ENCODE measurements around the gene DCAF11. TPM values are rescaled to one million over a fixed set of nuclear protein-coding genes. Genes with fewer than 3 reads are reported as not detected.
A peak's percentile ranks its signal among the peaks of the same experiment; 100 is the strongest.

Gene DCAF11
- total and polyA plus RNA-seq, 2 of the 13 experiments (the other 11 are each of a cell fraction or from before 2014, with no cell fraction given), result 150 to 257 TPM

DNA sequence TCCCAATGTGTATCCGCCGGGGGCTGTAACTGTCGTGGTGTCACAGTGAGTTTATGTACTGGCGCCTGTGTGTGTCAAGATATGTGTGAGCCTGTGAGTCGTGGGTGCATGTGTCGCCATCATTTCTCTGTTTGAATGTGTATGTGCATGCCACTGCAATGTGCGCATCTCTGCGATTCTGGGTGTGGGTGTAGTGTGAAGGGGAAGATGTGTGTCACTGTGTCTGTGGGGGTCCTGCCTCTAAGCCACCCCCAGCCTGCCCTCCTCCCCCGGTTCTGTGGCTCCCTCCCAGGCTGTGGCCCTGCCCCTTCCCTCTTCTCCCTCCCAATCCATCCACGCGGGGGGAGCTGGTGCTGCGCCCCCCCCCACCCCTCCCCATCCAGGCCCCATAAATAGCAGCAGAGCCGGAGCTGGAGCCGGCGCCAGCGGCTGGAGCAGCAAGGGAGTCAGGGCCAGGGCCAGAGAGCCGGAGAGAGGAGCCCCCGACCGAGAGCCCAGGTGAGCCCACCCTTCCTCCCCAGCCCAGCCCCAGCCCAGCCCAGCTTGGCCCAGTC, 43.4 kb upstream of the DCAF11 start, which contains the start of gene CPNE6:
CPNE6 (plus strand) TSS at position 419 of the 554 bp plus-strand sequence. CDS start 1,375 bp downstream, outside the sequence.
- ChIA-PET CTCF (ENCODE audit: low intra/inter-chr PET ratio, low total read pairs) (no interaction called here), POLR2A (interaction anchor here (0.8 to 8.3 kb wide), 5 partner anchors 9 to 44 kb away, joined by 3 to 68 read pairs (median 3); partner anchors contain the start of genes DCAF11, NRL and PCK2)
- Histone ChIP-seq H3K9ac (ENCODE audit: insufficient read depth, low read depth, low read length) (no peak within 1 kb of the TSS), H2AFZ (ENCODE audit: low read length) (no peak within 1 kb of the TSS), H3K27me3 (ENCODE audit: control insufficient read depth in 1 of 2, insufficient read depth in 2 of 2, low read length in 2 of 2) (peaks cover 13 to 56% of the 10 kb centered on the region in 2 experiments; a peak in 4 of 5 replicates), H3K4me2 (ENCODE audit: low read depth, low read length) (no peak within 1 kb of the TSS), H4K20me1 (ENCODE audit: insufficient read depth, low read length) (no peaks in the 10 kb centered on the region), H3K36me3 (replicated peaks in 1 of 2; ENCODE audit: control insufficient read depth in 1 of 2, insufficient read depth in 2 of 2, low read length in 2 of 2) (no peaks in the 10 kb centered on the region), H3K4me1 (ENCODE audit: insufficient read depth, low read length) (peaks cover 55% of the 10 kb centered on the region), H3K27ac (ENCODE audit: extremely low read length, insufficient read depth, low read length) (no peak within 1 kb of the TSS), H3K4me3 (replicated peaks in 1 of 3; ENCODE audit: insufficient read depth in 1 of 3, low read depth in 2 of 3, low read length in 3 of 3) (no peak within 1 kb of the TSS), H3K79me2 (ENCODE audit: insufficient read depth, low read length) (no peaks in the 10 kb centered on the region), H3K9me3 (ENCODE audit: low read length) (no peaks in the 10 kb centered on the region)
- in situ Hi-C loops (cut with HindIII; ENCODE audit: extremely low pct_ligation_motif_present, low pct_unique_long_range_greater_than_20kb) (no loop called here), intact Hi-C loops (cut with micrococcal nuclease; ENCODE audit: unreplicated experiment) (no loop called here)
- WGBS (ENCODE audit: low lambda C conversion rate), result 46% methylated on average over 19 of the region's 19 CpGs
- no peak for DNase-seq (ENCODE audit: low spot score)
- TF ChIP-seq SRF (IDR thresholded peaks at IDR 0.05; ENCODE audit: low read depth, low read length), result no peak
- TF ChIP-seq, protein P1, sequence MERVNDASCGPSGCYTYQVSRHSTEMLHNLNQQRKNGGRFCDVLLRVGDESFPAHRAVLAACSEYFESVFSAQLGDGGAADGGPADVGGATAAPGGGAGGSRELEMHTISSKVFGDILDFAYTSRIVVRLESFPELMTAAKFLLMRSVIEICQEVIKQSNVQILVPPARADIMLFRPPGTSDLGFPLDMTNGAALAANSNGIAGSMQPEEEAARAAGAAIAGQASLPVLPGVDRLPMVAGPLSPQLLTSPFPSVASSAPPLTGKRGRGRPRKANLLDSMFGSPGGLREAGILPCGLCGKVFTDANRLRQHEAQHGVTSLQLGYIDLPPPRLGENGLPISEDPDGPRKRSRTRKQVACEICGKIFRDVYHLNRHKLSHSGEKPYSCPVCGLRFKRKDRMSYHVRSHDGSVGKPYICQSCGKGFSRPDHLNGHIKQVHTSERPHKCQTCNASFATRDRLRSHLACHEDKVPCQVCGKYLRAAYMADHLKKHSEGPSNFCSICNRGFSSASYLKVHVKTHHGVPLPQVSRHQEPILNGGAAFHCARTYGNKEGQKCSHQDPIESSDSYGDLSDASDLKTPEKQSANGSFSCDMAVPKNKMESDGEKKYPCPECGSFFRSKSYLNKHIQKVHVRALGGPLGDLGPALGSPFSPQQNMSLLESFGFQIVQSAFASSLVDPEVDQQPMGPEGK (CRISPR knock-in tag; IDR thresholded peaks at IDR 0.05), result peak; percentile 33
- ATAC-seq, result no peak
- no TSS peak for BruUV-seq (replicated peaks)
- FAIRE-seq, result no peak

GRCh38 chr14:24071836-24072430, 42.6 kb upstream of the DCAF11 start:
- no peaks in the 10 kb centered on the region for H4K20me1 ChIP-seq (ENCODE audit: insufficient read depth, low read length)
- CTCF ChIA-PET (ENCODE audit: low intra/inter-chr PET ratio, low total read pairs), result no interaction called here
- H3K4me3 ChIP-seq (replicated peaks in 1 of 3; ENCODE audit: insufficient read depth in 1 of 3, low read depth in 2 of 3, low read length in 3 of 3), result no peak overlapping the region
- no peak overlapping the region for H3K4me2 ChIP-seq (ENCODE audit: low read depth, low read length)
- intact Hi-C loops (cut with micrococcal nuclease; ENCODE audit: unreplicated experiment) (no loop called here), in situ Hi-C loops (cut with HindIII; ENCODE audit: extremely low pct_ligation_motif_present, low pct_unique_long_range_greater_than_20kb) (no loop called here)
- 15% methylated on average over 12 of the region's 12 CpGs for WGBS (ENCODE audit: low lambda C conversion rate)
- DNase-seq (ENCODE audit: low spot score) (no peak), FAIRE-seq (no peak), ATAC-seq (no peak)
- H3K27me3 ChIP-seq (ENCODE audit: control insufficient read depth in 1 of 2, insufficient read depth in 2 of 2, low read length in 2 of 2), result peaks cover 13 to 58% of the 10 kb centered on the region in 2 experiments; a peak in 4 of 5 replicates
- no peaks in the 10 kb centered on the region for H3K36me3 ChIP-seq (replicated peaks in 1 of 2; ENCODE audit: control insufficient read depth in 1 of 2, insufficient read depth in 2 of 2, low read length in 2 of 2)
- POLR2A ChIA-PET, result interaction anchor here (1.2 to 8.3 kb wide), 5 partner anchors 9 to 89 kb away, joined by 3 to 68 read pairs (median 4); partner anchors contain the start of genes DCAF11, IRF9, NRL and PCK2
- no peaks in the 10 kb centered on the region for H3K9me3 ChIP-seq (ENCODE audit: low read length)
- H3K4me1 ChIP-seq (ENCODE audit: insufficient read depth, low read length), result peaks cover 51% of the 10 kb centered on the region
- H3K27ac ChIP-seq (ENCODE audit: extremely low read length, insufficient read depth, low read length), result no peak overlapping the region
- no peak overlapping the region for H3K9ac ChIP-seq (ENCODE audit: insufficient read depth, low read depth, low read length)
- no peak overlapping the region for H2AFZ ChIP-seq (ENCODE audit: low read length)
- no peaks in the 10 kb centered on the region for H3K79me2 ChIP-seq (ENCODE audit: insufficient read depth, low read length)
- BruUV-seq (replicated peaks), result no TSS peak
- TF ChIP-seq, protein P2, sequence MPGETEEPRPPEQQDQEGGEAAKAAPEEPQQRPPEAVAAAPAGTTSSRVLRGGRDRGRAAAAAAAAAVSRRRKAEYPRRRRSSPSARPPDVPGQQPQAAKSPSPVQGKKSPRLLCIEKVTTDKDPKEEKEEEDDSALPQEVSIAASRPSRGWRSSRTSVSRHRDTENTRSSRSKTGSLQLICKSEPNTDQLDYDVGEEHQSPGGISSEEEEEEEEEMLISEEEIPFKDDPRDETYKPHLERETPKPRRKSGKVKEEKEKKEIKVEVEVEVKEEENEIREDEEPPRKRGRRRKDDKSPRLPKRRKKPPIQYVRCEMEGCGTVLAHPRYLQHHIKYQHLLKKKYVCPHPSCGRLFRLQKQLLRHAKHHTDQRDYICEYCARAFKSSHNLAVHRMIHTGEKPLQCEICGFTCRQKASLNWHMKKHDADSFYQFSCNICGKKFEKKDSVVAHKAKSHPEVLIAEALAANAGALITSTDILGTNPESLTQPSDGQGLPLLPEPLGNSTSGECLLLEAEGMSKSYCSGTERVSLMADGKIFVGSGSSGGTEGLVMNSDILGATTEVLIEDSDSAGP (CRISPR knock-in tag; IDR thresholded peaks at IDR 0.05; ENCODE audit: borderline replicate concordance), result 0 out of 2 replicates have a peak, but pooled peaks have one; percentile 36
- TF ChIP-seq RBFOX2 (IDR thresholded peaks at IDR 0.05; ENCODE audit: low read depth, low read length) (no peak), ZNF609 (CRISPR knock-in tag; IDR thresholded peaks at IDR 0.05; ENCODE audit: borderline replicate concordance) (0 out of 2 replicates have a peak, but pooled peaks have one; percentile 10), U2AF1 (optimal IDR thresholded peaks at IDR 0.05; ENCODE audit: low read depth, low read length) (no peak), ZNF225 (CRISPR knock-in tag; IDR thresholded peaks at IDR 0.05) (peak; percentile 28; the same call in 1 of the 2 replicates)
